Measurements from ENCODE around the gene OPTC.

OPTC gene

DNA sequence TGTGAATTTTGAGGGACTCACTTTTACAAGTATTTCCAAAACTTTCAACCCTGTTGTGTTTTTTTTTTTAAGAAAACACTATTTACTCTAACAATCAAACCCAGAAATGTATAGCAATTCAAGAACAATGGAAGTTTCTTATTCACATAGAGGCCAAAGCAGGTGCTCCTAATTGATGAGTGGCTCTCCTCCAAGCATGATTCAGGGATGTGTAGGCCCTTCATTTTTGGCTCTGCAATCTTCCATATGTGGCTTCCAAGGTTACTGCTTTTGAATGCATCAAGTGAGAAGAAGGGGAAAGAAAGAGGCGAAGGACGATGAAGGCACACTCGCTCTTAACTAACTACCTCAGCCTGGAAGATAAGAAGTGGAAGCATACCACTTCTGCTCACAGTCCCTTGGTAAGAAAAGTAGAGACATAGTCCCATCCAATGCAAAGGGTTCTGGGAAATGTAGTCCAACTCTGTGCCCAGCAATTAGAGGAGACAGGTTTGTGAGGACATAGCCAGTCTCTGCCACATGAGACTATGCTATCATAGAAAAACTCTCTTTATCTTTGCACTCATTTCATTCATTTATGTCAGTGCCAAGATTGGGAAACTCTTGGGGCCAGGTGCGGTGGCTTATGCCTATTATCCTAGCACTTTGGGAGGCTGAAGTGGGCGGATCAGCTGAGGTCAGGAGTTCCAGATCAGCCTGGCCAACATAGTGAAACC is 46.0 kb downstream of the OPTC start:
- DNase-seq = no peak

GRCh38 chr1:203544485-203544884 is 50.5 kb downstream of the OPTC start:
- no peak for DNase-seq

DNA sequence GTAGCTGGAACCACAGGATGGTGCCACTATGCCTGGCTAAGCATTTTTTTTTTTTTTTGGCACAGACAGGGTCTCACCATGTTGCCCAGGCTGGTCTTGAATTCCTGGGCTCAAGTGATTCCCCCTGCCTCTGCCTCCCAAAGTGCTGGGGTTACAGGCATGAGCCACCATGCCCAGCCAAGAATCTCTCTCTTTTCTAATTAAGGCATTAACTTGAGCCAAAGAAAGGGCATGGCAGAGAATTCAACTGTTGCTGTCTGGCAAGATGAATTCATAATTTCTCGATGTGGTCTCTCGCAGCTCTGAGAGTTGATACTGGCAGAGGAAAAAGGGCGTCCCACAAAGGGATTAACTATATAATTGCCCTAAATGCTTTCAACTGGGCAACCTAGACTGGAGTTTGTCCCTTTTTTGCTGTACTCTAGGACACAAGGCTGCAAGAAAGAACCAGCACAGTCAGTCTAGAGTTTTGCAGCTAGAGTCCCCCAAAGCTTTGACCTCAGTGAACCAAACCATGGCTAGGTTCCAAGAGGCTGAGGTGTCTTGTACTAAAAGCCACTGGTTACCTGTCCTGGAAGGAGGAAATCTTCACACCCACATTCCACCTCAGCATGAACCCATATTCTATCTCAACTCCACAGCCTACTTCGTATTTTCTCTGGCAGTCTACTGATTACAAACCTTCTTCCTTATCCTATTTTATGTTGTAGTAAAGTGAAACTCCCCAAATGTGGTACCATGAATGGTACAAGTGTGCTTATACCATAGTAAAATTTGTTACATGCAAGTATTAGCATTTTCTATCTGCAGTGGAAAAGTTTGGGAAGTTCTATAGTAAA is 51.2 kb downstream of the OPTC start:
- no peak for DNase-seq

DNA sequence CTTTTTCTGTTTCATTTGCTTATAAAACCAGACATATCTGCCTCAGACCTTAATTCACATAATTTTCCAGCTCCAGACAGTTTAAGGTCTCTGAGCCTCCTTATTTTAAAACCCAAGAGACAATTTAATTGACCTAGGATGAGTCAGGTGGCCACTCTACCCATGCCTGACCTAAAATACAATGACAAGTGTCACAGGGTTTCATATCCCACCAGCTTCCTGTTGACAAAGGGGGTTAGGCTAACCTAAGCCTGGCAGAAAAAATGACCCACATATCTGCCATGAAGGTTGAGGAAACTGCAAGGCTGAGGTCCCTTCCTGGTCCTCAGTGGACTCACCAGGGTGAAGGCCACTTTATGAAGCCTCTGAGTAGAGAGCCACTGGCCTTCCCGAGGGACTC is 52.3 kb downstream of the OPTC start:
- no peak for DNase-seq

GRCh38 chr1:203547147-203547546 is 53.2 kb downstream of the OPTC start:
- no peak for DNase-seq

GRCh38 chr1:203547771-203548421 is 53.9 kb downstream of the OPTC start:
- DNase-seq = no peak

GRCh38 chr1:203548892-203549291 is 54.9 kb downstream of the OPTC start:
- DNase-seq = no peak

- DNase-seq = no peak
Observed at GRCh38 chr1:203549309-203549708, 55.4 kb downstream of the OPTC start.

- DNase-seq = no peak
Observed at GRCh38 chr1:203550846-203551245, 56.9 kb downstream of the OPTC start.

DNA sequence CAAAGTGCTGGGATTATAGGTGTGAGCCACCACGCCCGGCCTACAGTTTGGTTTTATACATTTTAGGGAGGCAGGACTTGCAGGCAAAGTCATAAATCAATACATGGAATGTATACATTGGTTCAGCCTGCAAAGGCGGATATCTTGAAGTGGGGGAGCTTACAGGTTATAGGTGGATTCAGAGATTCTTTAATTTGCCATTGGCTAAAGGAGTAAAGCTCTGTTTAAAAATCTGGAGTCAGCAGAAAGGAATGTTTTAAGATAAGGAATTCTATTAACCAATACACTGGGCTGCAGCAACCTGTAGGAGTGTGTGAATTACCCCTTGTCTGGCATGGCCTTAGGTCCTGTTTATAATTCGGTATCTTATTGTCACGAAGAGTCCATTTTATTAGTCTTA is 57.6 kb downstream of the OPTC start:
- DNase-seq = no peak

DNA sequence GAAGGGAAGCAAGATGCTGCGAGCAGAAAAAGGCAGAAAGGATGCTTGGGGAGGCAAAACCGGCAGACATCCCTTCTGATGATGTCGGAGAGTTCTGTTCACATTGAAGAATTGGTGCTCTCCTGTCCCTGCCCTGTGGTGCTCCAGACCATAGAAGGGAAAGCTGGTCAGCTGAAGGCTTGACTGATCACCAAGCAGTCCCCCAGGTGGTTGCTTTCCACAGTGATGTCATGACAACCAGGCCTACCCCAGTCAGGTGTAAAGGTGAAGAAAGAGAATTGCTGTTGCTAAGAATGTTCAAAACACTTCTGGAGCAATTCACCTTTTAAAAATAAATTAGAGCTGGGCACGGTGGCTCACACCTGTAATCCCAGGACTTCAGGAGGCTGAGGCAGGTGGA is 59.5 kb downstream of the OPTC start:
- no peak for DNase-seq

GRCh38 chr1:203554071-203554470 is 60.1 kb downstream of the OPTC start:
- DNase-seq = no peak

- no peak for DNase-seq
Observed at GRCh38 chr1:203555076-203555475, 61.1 kb downstream of the OPTC start.

DNA sequence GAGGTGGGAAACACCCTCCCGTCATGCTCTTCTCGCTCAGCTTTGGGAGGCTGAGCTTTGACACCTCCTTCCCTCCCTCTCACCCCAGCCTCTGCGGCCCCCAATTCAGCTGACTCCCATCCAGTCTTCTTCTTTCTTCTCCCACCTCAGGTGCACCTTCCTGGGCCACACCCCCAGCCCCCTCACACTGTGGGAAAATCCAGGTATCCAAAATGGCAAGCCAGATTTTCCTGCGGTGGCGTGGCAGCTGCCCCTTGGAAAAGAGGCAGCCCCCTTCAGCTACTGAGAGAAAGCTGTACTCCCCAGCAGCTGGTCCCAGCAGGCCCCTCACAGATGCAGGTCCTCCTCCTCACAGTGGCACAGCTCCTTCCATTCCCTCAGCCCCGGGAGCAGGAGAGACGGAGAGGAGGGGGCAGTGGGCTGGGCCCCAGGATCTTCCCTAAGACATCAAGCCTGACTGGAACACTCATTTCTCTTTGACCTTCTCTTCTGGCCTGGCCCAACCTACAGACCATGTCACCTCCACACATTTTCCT is 61.6 kb downstream of the OPTC start:
- DNase-seq = no peak

DNA sequence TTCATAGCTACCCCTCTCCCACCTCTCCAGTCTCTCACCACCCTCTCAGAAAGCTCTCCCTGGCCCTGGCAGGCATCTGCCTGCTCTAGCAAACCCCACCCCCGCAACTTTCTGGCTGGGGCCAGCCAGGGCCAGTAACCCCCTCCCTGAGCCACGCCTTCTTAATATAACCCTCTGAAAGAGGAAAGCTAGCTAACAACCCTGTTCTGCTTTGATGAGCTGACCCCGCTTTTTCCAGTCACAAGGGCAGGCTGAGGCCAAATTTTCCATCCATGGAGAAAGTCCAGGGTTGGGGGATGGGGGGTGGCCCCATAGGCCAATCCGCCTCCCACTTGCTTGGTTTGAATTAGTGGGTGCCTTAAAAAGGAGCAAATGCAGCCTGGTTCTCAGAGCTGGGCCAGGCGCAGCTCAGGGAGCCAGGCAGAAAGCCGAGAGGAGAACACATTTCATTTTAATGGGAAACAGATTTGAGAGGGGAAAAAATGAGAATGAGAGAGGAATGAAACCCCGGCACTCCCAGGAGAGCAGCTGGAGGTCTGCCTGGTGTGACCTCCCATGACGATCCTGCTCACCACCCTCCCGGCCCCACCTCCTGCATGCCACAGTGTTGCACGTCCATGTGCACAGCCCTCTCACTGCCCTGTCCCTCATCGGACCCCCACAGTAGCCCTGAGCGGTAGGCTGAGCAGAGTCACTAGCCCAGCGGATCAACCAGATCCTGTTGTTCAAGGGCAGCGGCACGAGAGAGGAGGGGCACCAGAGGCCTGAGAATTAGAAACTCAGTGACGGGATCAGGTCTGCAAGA is 62.3 kb downstream of the OPTC start:
- no peak for DNase-seq

- DNase-seq = no peak
Observed at GRCh38 chr1:203557390-203557789, 63.4 kb downstream of the OPTC start.

- no peak for DNase-seq
Observed at GRCh38 chr1:203558064-203558760, 64.3 kb downstream of the OPTC start.
